Stimulated activated CD4-positive, alpha-beta T cell treated with anti-CD3 and anti-CD28 coated beads, TNF-alpha, amount 100 ng/mL, for 48 hours (primary cell): ENCODE results near the gene SORCS2.
"Not testable (repeated sequence)": the region's sequence is repeated elsewhere in the genome, so short reads cannot be mapped to it uniquely, and the experiment has no call there.

Experiments used
- DNase-seq, 3 donors: peaks; one replicate each; pipeline ENCODE4 v3.0.0-alpha.2; 2020; ENCODE audit warnings: low read depth in 3 of 3

Gene SORCS2

GRCh38 chr4:7199771-7200441, 7.6 kb downstream of the SORCS2 start:
- no peak for DNase-seq

- DNase-seq: no peak
Observed at GRCh38 chr4:7200801-7201200, 8.5 kb downstream of the SORCS2 start.

GRCh38 chr4:7201420-7202305, 9.3 kb downstream of the SORCS2 start:
- no peak for DNase-seq

- DNase-seq: no peak
Observed at GRCh38 chr4:7202411-7202810, 10.1 kb downstream of the SORCS2 start.

- DNase-seq: no peak
Observed at GRCh38 chr4:7204656-7205387, 12.5 kb downstream of the SORCS2 start.

- DNase-seq: no peak
Observed at GRCh38 chr4:7206385-7206784, 14.0 kb downstream of the SORCS2 start.

GRCh38 chr4:7206911-7207567, 14.7 kb downstream of the SORCS2 start:
- no peak for DNase-seq

- DNase-seq: no peak
Observed at GRCh38 chr4:7207628-7208231, 15.4 kb downstream of the SORCS2 start.

GRCh38 chr4:7208509-7209451, 16.4 kb downstream of the SORCS2 start:
- no peak for DNase-seq

GRCh38 chr4:7209699-7210098, 17.4 kb downstream of the SORCS2 start:
- DNase-seq: no peak

GRCh38 chr4:7210824-7211223, 18.5 kb downstream of the SORCS2 start:
- DNase-seq: no peak

- no peak for DNase-seq
Observed at GRCh38 chr4:7212101-7212674, 19.9 kb downstream of the SORCS2 start.

GRCh38 chr4:7212921-7213320, 20.6 kb downstream of the SORCS2 start:
- no peak for DNase-seq

GRCh38 chr4:7213807-7214206, 21.5 kb downstream of the SORCS2 start:
- no peak for DNase-seq

GRCh38 chr4:7214359-7214758, 22.0 kb downstream of the SORCS2 start:
- no peak for DNase-seq

- DNase-seq: not testable (repeated sequence)
Observed at GRCh38 chr4:7215187-7215586, 22.8 kb downstream of the SORCS2 start.

- DNase-seq: no peak
Observed at GRCh38 chr4:7217039-7217438, 24.7 kb downstream of the SORCS2 start.

- DNase-seq: no peak
Observed at GRCh38 chr4:7217474-7218321, 25.4 kb downstream of the SORCS2 start.

- DNase-seq: no peak
Observed at GRCh38 chr4:7218686-7219085, 26.3 kb downstream of the SORCS2 start.
